Endothelial cell of umbilical vein (primary cell): Measurements from ENCODE around the gene RHBDD3.

Experiments
- CTCF ChIP-seq, 2 donors: IDR thresholded peaks; 1 replicate in 1 of 2; 2 replicates in 1 of 2; pipeline ENCODE4 v1.5.1; 2011; ENCODE audit warnings: low read length in 2 of 2, mild to moderate bottlenecking in 2 of 2, moderate library complexity in 2 of 2, control low read depth in 1 of 2, inconsistent platforms in 1 of 2, low read depth in 1 of 2; ENCODE audit not compliant: insufficient read depth in 1 of 2; ENCODE audit errors: extremely low read depth in 1 of 2
- GATA2 ChIP-seq: IDR thresholded peaks from 2 replicates; pipeline ENCODE4 v1.7.0; 2011; ENCODE audit warnings: low read depth, mild to moderate bottlenecking, moderate library complexity, mixed read lengths, low read length; ENCODE audit not compliant: insufficient read length, insufficient read depth
- MAX ChIP-seq: IDR thresholded peaks from 2 replicates; pipeline ENCODE4 v1.6.1; 2011; ENCODE audit not compliant: insufficient read depth, insufficient read length
- POLR2AphosphoS5 ChIP-seq: IDR thresholded peaks from 2 replicates; pipeline ENCODE4 v1.6.1; 2012; ENCODE audit warnings: low read depth, mild to moderate bottlenecking, control low read depth, low read length, moderate library complexity; ENCODE audit not compliant: insufficient read depth

GRCh38 chr22:29224859-29225410 lies 42.8 kb downstream of the RHBDD3 start:
- no peak for TF ChIP-seq MAX
- no peak for TF ChIP-seq CTCF (IDR thresholded peaks at IDR 0.05; ENCODE audit: extremely low read depth in 1 of 2, insufficient read depth in 1 of 2, low read depth in 1 of 2, low read length in 2 of 2)
- no peak for TF ChIP-seq GATA2
- TF ChIP-seq POLR2AphosphoS5: no peak
